ENCODE measurements around the gene COA3.

The COA3 gene

DNA sequence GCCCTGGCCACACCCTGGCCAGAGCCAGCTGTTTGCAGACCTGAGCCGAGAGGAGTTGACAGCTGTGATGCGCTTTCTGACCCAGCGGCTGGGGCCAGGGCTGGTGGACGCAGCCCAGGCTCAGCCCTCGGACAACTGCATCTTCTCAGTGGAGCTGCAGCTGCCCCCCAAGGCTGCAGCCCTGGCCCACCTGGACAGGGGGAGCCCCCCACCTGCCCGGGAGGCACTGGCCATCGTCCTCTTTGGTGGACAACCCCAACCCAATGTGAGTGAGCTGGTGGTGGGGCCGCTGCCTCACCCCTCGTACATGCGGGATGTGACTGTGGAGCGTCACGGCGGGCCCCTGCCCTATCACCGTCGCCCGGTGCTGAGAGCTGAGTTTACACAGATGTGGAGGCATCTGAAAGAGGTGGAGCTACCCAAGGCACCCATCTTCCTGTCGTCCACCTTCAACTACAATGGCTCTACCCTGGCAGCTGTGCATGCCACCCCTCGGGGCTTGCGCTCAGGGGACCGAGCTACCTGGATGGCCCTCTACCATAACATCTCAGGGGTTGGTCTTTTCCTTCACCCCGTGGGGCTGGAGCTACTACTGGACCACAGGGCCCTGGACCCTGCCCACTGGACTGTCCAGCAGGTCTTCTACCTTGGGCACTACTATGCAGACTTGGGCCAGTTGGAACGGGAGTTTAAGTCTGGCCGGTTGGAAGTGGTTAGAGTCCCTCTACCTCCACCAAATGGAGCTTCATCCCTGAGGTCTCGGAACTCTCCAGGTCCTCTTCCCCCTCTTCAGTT is 46.5 kb upstream of the COA3 start:
- H3K4me3 ChIP-seq (ENCODE audit: low read depth, low read length): no peak overlapping the region
- no peak for TF ChIP-seq MYC (IDR thresholded peaks at IDR 0.05; ENCODE audit: low read depth, low read length)
- no peak for TF ChIP-seq POLR2A (IDR thresholded peaks at IDR 0.05; ENCODE audit: extremely low read depth, insufficient read length)
- DNase-seq (ENCODE audit: low read depth): no peak

DNA sequence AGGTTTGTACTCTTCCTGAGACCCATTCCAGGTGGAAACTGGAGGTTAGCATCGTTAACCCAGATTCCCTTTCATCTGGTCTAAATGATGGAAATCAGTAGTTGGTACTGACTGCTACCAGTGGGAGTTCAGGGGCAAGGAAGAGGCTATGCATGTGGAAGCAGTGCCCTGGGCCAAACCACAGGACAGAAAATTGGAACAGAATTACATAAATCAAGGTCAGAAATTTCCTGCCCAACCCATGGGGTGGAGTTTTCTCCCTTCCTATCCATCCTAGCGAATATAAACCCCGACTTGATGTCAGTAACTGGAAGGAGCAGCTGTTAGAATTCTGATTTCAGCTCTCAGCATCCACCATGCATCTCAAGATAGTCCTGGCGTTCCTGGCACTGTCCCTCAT is 45.8 kb upstream of the COA3 start, which contains the start of gene AOC2:
Gene AOC2, plus strand, starts transcription at position 310 of the 400 bp plus-strand sequence. Its CDS starts 47 bp downstream, at position 357.
- no peak within 1 kb of the TSS for H3K4me3 ChIP-seq (ENCODE audit: low read depth, low read length)
- DNase-seq (ENCODE audit: low read depth): no peak
- no peak for TF ChIP-seq POLR2A (IDR thresholded peaks at IDR 0.05; ENCODE audit: extremely low read depth, insufficient read length)
- TF ChIP-seq, protein P1, sequence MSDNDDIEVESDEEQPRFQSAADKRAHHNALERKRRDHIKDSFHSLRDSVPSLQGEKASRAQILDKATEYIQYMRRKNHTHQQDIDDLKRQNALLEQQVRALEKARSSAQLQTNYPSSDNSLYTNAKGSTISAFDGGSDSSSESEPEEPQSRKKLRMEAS (IDR thresholded peaks at IDR 0.05; ENCODE audit: low read depth, low read length): no peak
- TF ChIP-seq MYC (IDR thresholded peaks at IDR 0.05; ENCODE audit: low read depth, low read length): no peak
- TF ChIP-seq, protein P2, sequence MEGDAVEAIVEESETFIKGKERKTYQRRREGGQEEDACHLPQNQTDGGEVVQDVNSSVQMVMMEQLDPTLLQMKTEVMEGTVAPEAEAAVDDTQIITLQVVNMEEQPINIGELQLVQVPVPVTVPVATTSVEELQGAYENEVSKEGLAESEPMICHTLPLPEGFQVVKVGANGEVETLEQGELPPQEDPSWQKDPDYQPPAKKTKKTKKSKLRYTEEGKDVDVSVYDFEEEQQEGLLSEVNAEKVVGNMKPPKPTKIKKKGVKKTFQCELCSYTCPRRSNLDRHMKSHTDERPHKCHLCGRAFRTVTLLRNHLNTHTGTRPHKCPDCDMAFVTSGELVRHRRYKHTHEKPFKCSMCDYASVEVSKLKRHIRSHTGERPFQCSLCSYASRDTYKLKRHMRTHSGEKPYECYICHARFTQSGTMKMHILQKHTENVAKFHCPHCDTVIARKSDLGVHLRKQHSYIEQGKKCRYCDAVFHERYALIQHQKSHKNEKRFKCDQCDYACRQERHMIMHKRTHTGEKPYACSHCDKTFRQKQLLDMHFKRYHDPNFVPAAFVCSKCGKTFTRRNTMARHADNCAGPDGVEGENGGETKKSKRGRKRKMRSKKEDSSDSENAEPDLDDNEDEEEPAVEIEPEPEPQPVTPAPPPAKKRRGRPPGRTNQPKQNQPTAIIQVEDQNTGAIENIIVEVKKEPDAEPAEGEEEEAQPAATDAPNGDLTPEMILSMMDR (IDR thresholded peaks at IDR 0.05; ENCODE audit: low read depth, low read length): no peak

DNA sequence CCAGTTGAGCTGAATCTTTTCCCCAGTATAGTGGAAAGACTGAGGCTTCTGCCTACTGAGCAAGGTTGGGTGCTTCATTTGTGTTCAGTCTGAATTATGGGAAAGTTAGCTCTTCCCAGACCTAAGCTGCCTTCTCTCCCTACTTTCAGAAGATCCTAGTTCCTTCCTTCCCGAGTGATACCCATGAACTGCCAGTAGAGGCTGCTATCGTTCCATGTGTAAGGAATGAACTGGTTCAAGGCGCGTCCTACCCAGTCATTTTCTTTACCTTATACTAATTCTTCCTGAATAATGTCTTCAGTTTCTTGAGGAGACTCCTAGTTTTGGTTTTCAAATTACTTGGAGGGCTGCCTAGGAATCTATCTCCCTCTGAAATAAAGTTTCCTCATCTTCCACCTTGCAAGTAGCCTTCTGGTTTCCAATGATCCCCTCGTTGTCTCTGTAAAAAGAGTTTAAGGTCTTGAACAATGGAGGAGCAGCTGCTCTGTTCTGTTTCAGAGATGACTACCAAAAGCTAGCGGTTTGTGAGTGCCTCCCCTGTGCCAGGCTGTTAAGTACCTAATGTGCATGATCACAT is 44.9 kb upstream of the COA3 start:
- DNase-seq (ENCODE audit: low read depth): peak; percentile 59
- TF ChIP-seq, protein P2 (IDR thresholded peaks at IDR 0.05; ENCODE audit: low read depth, low read length): peak; percentile 91
- TF ChIP-seq, protein P1 (IDR thresholded peaks at IDR 0.05; ENCODE audit: low read depth, low read length): no peak
- no peak overlapping the region for H3K4me3 ChIP-seq (ENCODE audit: low read depth, low read length)

DNA sequence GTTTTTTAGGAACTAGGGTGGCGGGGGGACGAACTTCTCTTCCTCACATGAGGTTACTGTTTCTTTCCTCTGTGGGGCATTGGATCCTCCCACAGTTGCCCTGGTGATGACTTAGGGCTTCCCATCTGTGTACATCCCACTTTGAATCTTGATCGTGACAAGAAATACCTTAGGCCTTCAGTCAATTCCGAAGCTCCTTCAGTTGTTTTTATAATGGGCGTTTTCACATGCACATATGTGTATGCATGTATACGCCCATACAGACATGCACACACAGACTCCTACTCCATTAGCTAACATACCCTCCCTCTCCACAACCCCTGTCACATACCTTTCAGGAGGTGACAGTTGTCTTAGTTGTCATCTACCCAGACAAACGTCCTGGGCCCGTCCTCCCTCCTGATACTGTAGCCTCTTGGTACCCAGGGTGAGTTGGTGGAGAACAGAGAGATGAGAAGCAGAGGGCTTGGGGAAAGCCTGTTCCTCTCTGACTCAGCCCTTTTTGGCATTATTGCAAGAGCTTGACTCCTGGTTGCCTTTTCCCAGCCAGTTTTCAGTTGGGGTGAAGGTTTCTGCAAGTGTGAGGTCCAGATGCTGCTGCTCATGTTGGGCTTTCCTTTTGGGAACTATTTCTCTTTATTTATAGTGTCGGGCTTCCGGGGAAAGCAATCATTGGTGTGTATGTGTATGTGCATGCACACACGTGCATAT is 43.6 kb upstream of the COA3 start:
- H3K4me3 ChIP-seq (ENCODE audit: low read depth, low read length): no peak overlapping the region
- DNase-seq (ENCODE audit: low read depth): no peak
- no peak for TF ChIP-seq MYC (IDR thresholded peaks at IDR 0.05; ENCODE audit: low read depth, low read length)
- TF ChIP-seq, protein P1 (IDR thresholded peaks at IDR 0.05; ENCODE audit: low read depth, low read length): no peak
- TF ChIP-seq, protein P2 (IDR thresholded peaks at IDR 0.05; ENCODE audit: low read depth, low read length): no peak
- no peak for TF ChIP-seq POLR2A (IDR thresholded peaks at IDR 0.05; ENCODE audit: extremely low read depth, insufficient read length)

DNA sequence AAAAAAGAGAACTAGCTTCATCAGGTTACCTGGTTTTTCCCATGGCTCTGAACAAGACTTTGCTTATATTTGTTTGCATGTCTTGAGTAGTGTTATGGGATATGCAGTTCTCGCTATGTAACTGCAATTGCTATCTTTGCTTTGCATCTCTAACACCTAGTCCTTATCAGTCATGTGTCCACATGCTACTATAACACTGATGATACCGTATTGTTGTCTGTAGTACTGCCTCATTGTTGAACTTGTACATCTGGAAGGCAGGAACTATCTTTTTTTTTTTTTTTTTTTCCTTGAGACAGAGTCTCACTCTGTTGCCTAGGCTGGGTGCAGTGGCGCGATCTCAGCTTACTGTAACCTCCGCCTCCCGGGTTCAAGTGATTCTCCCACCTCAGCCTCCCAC is 37.2 kb upstream of the COA3 start:
- no peak overlapping the region for H3K4me3 ChIP-seq (ENCODE audit: low read depth, low read length)
- DNase-seq (ENCODE audit: low read depth): no peak
- no peak for TF ChIP-seq POLR2A (IDR thresholded peaks at IDR 0.05; ENCODE audit: extremely low read depth, insufficient read length)
- TF ChIP-seq, protein P1 (IDR thresholded peaks at IDR 0.05; ENCODE audit: low read depth, low read length): no peak
- no peak for TF ChIP-seq MYC (IDR thresholded peaks at IDR 0.05; ENCODE audit: low read depth, low read length)
- TF ChIP-seq, protein P2 (IDR thresholded peaks at IDR 0.05; ENCODE audit: low read depth, low read length): no peak

Data from NB4 (cell line).